Fibroblast of peridontal ligament (primary cell): Measurements from ENCODE around the gene LRRC1.

Experiments used
- DNase-seq: peaks from one replicate; pipeline ENCODE4 v3.0.0-alpha.2; 2010; ENCODE audit errors: extremely low read depth

LRRC1 gene

DNA sequence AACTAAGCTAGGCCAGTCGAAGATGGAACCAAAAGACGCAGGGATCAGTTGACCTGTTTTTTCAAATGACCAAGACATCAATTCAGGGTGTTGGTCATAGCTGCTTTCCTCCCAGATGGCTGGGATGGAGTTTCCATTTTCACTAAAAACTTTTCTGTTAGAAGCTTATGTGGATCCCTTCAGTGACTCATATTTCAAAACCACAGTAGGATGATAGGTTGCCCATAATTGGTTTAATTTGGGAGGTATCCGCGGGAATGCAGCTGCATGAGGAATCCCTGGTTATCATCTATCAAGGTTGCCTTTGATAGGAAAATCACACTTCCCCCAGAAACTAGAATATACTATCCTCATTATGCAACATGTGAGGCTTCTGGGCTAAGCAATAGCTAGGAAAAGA, 165.5 kb downstream of the LRRC1 start:
- DNase-seq = peak; percentile 40

DNA sequence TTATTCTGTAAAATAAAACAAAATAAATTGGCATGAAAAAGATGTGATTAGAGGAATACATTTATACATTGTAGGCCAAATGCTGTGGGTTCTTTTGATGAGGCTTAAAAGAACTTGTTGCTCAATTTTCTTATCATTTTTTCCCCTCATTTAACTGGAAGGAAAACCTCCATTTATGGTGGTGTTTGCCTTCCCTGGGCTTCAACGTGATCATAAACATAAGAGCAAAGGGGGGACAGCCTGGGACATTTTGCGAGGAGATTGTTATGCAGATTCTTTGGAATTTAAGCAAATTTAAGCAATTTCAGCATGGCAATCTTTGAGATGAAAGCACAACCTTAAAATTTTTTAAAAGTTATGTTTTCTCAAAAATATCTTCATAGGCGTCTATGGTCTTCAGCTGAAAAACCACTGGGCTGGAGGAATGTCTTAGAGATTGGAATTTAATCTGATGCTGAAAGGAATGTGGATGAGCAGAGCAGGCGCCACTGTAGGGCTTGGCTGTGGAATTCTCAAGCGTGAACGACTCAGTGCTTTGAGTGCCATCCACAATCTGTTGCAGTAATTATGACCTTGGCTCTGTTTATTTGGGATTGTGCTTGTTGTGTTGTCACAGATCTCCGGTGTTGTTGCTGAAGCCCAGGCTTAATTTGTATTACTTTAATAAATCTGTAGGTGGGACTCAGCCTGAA, 167.0 kb downstream of the LRRC1 start:
- DNase-seq = peak; percentile 15

DNA sequence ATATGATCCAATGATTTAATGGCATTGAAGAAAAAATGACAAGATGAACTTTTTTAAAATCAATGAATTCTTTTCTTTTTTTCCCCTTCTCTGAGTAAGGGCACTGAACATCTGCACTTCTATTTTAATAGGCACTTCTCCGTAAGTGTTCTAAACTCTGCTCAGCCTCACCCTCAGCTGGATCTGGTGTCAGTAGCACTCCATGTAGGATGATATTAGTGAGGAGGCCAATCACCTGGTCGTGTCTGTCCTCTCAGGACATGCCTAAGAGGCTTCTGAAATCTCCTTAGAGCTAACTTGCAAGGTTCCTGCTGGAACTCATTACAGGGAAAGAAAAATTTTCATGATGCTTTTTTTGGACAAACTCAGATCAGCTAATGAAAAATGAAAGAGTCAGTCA, 167.8 kb downstream of the LRRC1 start:
- DNase-seq = no peak

DNA sequence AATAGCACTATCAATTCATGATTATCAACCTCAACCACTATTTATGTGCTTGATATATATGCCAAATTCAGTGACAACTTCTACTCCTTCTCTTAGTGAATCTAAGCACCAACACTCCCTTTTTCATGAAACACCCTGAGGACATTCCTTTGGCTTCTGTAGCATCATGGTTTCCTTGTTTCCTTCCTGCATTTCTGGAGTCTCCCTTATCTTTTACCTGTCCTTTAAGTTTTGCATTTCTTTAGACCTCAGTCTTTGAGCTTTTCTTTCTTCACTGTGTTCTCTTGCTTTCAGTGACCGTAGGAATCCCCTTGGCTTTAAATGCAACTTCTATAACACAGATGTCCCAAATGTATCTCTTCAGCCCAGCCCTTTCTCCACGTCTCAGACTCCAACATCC, 172.6 kb downstream of the LRRC1 start:
- DNase-seq = no peak
